Activated T-cell treated with anti-CD3 and anti-CD28 coated beads for 4 hours (primary cell): Measurements from ENCODE around the gene RAC3.

Experiments
- DNase-seq: peaks from one replicate; pipeline ENCODE4 v3.0.0-alpha.2; 2020

RAC3 gene

DNA sequence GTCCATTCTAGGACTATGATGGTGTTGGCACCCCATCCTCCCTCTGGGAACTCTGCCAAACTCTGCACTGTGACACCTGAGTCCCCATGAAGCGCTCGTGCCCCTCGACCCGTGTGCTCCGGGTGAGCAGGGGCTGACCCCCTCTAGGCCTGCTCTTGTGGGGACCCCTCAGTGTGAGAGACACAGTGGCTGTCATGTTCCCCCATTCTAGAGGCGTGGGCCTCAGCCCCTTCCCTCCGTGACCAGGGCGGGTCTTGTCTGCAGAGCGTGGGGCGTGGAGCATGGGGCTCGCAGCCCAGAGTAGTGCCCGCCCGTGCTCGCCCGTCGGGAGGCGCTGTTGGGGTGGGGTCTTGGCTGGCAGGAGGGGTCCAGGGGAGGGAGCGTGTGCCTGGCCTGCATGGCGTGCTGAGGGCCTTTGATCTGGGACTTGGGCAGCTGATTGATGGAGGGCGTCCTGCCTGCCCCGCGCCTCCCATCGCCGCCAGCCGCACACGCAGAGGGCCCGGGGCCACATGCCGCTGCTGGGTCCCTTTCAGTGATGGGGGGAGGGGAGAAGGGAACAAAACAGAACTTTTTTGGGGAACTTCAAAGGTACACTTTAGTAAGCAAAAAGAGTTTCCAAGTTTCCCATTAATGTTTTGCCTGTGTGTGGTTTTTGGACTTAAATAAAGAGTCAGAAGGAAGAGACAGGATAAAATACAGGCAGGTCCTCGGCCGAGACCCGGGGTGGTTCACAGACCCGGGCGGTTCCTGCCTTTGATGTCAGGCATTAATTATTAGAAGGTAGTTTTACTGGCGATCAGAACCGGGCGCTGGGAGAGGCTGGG is 31.3 kb upstream of the RAC3 start:
- DNase-seq: no peak

DNA sequence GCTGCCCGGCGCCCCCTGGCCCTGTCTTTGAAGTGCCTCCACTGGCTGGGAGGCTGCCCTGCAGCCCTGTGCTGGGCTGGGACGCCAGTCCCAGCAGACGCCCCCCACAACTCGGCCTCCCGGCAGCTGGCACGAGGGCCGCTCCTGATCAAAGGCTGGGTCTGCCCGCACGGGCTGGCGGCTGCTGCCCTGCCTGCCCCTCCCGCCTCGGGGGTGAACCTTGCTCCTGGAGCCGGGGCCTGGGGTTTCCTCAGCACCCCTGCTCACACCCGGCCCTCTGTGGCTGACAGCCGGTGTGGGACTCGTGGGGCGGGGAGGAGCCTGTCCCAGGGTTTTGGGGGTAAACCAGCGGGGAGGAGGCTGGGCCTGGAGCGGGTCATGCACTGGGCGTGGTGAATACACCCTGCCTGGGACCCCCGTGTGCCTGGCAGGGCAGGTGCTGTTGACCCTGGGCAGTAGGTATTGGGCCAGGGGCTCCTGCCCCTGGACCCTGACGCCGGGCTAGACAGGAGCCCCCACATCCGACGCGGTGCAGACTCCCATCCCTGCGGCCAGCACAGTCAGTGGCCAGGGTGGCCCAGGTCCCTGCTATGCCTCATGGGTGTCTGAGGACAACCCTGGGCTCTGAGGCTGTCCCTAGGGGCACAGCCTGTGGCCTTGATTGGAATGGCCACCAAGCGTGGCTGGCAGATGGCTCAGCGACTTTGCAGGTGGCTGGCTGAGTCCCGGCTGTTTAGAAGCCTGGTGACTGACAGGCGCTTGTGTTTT is 30.5 kb upstream of the RAC3 start:
- DNase-seq: no peak

DNA sequence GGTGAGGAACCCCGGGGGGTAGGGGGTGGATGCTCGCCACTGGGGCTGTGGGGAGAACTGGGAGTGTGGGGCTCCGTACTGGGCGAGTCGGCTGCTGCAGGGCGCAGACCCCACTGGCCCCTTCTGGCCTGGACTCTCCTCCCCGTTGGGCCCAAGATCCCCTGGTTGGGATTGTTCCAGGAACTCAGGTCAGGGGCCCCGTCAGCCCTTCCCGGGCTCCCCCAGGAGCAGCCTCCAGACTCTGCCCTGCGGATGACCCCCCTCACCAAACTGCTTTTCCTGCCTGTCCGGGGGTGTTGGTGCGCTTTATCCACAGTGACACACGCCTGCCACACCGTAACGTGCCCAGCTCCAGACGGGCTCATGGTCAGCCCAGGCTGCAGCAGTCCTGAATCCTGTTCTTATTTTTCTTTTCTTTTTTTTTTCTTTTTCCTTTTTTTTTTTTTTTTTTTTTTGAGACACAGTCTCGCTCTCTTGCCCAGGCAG is 29.9 kb upstream of the RAC3 start:
- DNase-seq: no peak

DNA sequence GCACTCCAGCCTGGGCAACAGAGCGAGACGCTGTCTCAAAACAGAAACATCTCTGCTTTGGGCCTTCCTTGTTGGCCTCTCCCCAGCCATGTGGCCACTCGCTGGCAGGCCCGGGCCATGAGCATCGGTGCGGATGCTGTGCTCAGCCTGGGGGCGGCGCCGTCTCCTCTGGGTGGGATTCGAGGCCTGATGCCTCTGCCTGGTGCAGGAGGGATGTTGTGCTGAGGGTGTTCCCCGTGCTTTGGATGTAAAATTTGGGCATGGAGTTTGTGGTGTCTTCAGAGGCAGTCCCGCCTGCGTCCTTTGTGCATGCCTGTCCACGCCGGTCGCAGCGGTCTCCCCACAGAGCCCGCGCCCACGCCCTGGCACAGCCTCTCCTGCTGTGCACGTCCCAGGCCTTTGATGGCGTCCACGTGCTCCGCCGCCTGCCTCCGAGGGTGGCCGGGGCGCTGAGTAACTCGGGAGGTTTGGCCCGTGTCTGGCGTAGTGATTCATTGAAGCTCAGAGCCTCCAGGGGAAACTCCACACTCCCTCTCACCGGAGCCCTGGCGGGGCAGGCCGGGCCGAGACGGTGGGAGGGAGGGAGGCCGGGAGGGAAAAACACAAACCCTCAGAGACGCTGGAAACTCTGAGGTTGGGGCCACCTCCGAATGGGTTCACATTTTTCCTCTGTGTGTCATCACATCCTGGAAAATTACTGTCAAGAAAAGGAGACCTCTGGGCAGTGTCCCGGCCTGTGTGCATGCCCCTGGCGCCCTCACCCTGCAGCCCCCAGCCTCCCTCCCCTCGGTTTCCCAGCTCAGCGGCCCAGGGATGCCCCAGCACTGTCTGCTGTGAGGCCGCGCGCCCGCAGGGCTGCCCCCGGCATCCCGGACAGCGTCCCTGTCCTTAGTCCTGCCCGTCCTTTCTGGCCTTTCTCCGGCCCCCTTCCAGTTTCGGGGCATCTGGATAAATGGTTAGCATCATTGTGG is 27.8 kb upstream of the RAC3 start:
- no peak for DNase-seq

DNA sequence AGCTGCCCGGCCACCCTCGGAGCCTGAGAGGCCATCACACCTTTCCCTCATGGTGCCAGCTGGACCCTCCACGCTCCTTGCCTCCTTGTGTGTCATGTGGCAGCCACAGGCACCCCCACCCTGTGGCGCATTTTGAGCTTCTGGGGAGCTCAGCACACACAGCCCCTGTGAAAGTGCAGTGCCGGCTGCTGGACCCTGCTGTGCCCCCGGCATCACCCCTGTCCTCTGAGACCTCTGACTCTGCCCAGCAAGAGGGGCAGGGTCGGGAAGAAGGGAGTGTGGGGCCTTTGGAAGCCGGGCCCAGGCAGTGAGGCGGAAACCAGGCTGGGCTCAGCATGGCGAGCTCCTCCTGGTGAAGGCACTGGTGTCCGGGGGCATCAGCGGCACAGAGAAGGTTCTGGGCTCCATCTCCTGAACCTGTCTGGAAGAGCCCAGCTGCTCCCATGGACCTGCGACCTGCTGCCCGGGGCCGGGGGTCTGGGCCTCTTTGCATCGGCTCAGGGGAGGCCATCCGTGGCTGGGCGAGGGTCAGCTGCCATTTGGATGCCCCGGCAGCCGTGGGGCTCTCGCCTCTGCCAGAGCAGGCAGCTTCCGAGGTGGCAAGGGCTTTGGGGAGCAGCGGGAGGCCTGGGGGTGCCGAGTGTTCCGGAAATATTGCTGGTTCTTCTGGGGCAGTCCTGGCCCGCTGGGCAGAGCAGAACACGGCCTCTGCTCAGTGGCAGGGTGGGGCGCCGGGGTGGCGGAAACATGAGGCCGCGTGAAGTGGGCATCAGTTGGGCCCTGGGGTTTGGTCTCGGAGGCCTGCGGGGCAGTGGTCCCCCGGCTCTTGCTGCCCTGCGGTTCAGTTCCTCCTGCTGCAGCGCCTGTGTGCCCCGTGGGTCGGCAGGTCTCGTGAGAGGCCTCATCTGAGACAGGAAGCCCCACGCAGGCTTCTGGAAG is 26.7 kb upstream of the RAC3 start:
- DNase-seq: no peak

DNA sequence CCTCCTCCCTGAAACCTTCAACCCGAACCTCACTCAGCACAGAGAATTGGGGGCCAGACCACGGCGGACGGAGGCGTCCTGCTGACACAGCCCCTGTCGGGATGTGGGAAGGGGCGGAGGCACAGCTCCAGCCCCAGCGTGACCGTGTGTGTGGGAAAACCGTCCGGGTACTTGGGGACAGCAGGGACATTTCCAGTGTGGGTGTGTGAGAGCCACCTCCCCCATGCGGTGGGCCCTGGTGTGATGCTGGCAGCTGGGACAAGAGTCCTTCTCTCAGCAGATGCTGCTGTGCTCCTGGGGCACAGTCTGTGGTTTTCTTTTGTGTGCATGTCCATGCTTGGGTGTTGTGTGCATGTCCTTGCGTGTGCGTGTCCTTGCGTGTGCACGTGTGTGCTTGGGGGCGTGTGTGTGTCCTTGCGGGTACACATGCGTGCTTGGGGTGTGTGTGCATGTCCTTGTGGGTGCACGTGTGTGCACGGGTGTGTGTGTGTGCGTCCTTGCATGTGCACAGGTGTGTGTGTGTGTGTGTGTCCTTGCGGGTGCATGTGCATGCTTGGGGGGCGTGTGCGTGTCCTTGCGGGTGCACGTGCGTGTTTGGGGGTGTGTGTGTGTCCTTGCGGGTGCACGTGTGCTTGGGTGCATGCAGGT is 25.7 kb upstream of the RAC3 start:
- DNase-seq: no peak

DNA sequence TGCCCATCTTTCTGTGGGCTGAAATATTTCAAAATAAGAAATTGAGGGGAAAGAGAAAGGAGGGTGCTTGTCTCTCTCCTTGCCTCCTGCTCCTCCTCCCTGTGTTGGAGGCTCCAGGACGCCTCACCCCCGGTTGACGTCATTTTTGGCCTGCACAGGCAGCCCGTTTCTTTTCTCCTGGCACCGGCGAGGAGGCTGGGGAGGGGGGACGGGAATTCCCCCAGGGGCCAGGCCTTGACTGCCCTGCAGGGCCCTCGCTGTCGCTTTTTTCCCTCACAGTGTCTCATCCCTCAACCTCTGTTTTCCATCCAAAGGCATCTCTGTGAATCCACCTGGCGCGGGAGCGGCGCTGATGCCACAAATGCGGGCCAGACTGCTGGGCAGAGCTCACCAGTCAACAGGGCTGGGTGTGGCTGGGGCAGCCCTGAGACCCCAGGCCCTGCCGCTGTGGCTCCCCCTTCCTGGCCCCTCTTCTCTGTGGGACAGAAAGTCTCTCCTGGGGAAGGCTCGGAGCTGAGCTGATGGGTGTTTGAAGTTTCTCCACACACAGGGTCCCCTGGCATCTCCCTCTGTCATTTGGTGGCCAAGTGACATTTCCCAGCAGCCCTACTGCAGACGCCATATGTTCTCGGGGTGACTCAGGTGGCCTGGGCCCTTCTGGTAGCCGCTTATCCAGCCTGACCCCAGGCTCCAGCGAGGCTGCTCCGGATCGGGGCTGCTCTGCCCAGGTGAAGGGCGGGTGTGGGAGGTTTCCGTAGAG is 24.8 kb upstream of the RAC3 start:
- DNase-seq: no peak

DNA sequence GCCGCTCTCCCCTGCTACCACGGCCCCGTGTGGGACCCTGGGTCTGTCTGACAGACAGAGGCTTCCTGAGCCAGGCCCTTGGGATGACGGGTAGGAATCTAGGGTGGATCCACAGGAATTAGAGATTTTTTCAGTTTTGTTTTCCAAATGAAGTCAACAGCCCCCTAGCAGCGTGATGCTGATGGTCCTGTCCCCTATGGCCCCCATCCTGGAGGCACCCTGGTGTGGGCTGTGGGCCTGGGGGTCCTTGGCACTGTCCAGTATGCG is 24.3 kb upstream of the RAC3 start:
- no peak for DNase-seq

DNA sequence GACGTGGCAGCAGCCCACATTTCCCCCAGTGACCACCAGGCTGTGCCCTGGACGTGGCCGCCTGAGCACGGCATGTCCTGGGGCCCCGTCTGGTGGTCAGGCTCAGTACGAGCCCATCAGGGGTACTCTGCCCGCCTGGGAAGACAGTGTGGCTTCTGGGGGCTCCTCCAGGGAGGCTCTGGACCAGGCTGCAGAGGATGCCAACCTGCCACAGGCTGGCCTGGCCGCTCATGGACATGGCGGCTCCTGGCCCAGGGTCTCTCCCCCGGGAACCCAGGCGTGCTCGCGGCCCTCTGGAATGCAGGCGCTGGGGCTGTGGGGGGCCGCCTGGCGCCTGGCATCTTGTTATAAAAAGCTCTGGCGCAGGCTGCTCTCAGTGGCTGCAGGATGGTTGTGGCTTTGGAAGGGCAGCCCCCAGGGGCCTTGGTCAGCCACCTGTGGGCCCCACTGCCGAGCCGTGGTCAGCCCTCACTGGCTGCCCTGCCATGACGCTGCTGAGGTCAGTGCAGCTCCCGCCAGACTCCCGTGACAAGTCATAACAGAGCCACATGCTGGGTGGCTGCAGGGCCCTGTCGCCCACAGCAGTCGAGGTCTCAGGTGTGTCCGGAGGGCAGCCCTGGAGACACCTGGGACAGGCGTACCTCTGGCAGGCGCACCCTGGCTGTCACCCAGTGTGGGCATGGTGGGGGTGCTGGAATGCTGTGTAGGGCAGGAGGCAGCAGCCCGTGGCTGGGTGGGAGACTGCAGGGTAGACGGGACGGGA is 23.8 kb upstream of the RAC3 start:
- no peak for DNase-seq

DNA sequence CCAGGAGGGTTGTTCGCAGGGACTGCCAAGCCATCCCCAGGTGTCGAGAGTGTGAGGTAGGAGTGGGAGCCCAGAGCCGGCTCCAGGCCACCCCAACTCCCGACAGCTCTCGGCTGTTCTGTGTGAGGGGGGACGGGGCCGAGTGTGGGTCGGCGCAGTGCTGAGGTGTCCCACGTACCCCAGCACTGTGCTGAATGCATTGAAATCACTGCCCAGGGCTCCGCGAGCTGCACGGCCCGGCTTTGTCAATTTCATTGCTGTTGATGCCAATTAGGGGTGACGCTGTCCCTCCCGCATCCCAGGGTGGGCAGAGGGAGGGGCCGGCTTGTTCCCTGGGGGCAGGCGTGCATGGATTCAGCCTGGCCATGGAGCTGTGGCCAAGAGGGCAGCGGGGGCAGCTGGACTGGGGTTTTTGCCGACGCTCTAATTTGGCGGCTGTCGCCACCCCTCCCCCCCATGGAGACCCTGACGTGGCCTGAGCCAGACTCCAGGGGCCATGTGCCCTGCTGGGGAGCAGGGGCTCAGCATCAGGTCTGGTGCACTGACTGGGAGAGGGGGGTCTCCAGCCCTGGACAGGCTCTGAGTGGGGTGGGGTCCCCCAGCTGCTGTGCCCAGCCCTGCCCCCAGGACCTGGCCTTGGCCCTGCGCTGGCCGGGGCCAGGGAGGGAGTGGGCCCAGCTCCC is 23.1 kb upstream of the RAC3 start:
- no peak for DNase-seq

DNA sequence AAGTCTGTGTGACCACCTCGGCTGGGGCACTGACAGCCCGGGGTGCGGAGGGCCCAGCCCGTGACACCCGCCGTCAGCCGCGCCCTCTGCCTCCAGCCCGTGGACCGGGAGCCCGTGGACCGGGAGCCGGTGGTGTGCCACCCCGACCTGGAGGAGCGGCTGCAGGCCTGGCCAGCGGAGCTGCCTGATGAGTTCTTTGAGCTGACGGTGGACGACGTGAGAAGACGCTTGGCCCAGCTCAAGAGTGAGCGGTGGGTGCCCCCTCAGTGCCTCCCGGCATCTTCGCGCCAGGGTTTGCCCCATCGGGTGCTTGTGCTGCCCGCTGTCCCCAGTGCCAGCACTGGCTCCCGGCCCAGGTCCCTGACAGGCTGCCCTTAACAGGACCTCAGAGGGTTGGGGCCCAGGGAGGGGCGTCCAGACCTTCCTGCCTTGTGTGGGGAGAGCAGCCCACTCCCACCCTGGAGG is 22.5 kb upstream of the RAC3 start:
- no peak for DNase-seq

DNA sequence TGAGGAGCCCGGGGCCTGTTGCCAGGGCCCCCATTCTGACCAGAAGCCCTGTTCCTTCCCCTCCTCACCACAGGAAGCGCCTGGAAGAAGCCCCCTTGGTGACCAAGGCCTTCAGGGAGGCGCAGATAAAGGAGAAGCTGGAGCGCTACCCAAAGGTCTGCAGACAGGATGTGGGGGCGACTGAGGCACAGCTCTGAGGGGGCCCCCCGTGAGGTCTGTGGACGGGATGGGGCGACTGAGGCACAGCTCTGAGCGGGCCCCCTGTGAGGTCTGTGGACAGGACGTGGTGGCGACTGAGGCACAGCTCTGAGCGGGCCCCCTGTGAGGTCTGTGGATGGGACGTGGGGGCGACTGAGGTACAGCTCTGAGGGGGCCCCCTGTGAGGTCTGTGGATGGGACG is 22.1 kb upstream of the RAC3 start:
- DNase-seq: no peak

DNA sequence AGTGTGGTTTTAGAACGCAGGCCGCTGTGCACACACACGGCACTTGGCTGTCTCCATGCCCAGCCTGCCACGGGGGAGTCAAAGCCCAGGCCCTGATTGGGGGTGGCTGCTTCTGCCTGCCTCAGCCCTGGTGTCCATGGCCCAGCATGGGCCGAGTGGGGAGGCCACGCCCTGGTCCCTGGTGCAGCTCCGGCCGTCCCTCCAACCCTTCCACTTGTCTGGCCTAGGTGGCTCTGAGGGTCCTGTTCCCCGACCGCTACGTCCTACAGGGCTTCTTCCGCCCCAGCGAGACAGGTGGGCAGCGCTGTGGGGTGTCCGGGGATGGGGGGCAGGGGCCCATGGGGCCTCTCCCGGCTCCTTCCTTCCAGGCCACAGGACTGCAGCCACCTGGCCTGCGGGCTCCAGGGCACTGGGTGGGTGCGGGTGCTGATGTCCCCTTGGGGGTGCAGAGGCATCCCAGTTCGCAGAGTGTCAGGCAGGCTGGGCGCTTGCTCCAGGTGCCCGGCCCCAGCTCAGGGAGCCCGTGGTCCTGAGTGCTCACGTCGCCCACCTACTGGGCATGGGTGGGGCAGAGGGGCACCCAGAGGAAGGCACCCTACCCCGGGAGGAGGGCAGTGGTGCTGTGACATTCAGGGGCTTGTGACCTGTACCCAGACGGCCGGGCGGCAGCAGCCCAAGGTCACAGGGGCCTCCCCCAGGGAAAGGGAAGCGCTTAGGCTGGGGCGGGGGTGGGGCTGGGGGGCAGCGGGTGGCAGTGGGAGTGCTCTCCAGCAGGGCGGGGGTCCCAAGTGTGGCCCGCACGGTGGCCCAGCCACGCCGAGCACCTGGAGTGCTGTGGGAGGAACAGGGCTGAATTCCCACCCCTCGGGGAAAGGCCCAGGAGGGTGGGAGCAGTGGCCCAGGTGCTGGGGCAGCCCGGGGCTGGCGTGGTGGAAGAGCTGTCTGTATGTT is 20.6 kb upstream of the RAC3 start:
- DNase-seq: no peak

DNA sequence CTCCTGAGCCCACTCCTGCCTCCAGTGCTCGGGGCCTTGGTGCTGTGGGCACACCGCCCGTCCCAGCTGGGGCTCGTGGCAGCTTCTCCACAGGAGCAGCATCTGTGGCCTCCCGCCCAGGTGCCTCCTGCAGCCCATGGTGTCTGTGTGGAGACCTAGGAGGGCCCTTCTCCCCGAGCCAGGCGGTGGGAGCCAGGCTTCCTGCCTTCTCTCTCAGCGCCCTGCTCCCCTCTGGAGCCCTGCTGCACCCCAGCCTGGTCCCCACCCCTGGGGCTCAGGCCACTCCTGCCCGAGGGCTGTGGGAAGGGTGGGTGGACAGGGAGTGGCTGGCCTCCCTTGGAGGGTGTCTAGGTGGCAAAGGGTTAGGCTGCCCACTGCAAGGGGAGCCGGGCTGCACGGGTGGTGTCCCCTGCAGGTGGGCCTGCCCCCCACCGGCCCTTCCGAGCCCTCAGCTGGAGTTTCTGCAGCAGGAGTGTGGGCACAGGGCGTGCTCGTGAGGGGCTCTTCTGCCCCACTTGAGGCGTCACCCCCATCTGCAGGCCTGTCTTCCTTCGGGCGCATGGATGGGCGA is 19.8 kb upstream of the RAC3 start:
- no peak for DNase-seq

DNA sequence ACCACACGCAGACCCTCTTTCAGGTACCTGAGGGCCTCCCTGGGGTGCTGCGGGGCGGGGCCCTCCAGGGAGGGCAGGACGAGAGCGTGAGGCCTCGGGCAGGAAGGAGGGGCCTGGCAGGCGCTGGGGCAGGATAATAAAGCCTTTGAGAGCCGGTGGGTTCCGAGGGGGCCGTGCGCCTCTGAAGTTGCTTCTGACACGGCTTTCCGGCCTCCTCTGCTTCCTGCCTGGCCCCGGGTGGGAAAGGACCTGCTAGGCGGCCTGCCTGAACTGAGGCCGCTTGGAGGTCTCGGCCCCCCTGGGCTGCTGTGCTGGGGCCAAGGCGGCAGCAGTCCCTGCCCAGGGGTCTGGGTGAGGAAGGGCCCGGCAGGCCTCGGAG is 19.2 kb upstream of the RAC3 start:
- DNase-seq: no peak

DNA sequence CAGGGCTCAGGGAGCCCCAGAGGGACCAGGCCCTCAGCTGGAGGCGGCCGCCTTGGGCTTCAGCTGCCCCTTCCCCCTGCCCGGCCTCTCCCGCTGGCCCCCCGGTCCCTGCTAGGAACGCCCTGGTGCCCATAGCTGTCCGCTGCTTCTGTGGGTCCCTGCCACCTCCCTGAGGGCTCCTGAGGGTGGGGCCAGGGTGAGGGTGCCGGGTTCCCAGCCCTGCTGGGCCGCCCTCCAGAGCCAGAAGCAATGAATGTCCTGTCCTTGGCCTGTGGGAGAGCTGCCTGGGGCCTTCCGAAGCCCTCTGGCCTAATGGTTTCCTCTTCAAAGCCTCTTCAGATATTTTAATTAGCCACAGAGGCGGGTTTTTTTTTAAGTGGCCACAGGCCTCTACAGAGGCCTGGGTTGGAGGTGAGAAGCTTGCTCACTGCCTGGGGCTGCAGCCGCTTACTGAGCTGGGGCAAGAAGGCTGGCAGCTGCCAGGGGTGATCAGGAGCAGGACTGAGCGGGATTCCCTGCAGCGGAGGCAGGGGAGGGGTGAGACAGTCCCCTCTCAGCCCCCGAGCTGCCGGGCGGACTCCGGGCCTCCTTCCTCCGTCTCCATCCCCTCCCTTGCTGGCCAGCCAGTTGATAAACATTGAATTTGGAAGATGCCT is 18.7 kb upstream of the RAC3 start:
- no peak for DNase-seq

DNA sequence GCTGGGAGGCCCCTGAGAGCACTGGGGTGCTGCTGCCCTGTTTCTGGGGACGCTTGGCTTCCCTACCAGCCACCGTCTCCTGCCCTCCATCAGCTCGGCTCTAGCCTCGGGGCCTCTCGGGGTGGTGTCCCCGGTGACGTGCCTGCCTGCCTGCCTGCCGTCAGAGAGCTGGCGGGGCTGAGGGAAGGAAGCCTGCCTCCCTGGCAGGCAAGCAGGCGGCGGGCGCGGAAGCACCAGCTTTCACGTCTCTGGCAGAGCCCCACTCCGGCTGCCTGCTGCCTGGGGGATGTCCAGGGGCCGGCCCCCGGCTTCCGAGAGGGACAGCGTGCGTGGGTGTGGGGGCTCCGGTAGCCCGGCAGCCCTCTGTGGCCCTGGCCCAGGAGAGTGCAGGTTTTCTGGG is 18.1 kb upstream of the RAC3 start:
- DNase-seq: no peak
